H1 (cell line): ENCODE data around the gene SLC8B1. TPM values are rescaled to one million over a fixed set of nuclear protein-coding genes. Genes with fewer than 3 reads are reported as not detected.

Experiments
- CTCF ChIA-PET: fragments of 300-600 bp; sonication (Branson Sonifier 250); formaldehyde crosslinking; loops from one replicate; lab custom pipeline; 2021; ENCODE audit not compliant: partially characterized antibody; lab: Charles Lee
- POLR2A ChIA-PET: fragments of 300-600 bp; sonication (Branson Sonifier 250); formaldehyde crosslinking; loops from one replicate; lab custom pipeline; 2021; ENCODE audit warnings: inconsistent platforms; ENCODE audit not compliant: partially characterized antibody; lab: Charles Lee
- DNase-seq, 2 experiments: peaks; one replicate each; pipeline versions ENCODE4 v3.0.0 to v3.0.0-alpha.2; 2010 to 2022; ENCODE audit warnings: low spot score in 2 of 2, low read depth in 1 of 2, mixed read lengths in 1 of 2
- FAIRE-seq: peaks from 2 replicates; lab custom pipeline; 2011; peaks lifted over from hg19 to GRCh38; lab: Jason Lieb, UNC
- H2AFZ ChIP-seq: 2 replicates; pipeline ENCODE4 v1.8.1; 2012; ENCODE audit warnings: low read length, inconsistent platforms
- H2AK5ac ChIP-seq: 2 replicates; pipeline ENCODE4 v1.6.1; 2013; ENCODE audit warnings: low read depth, low read length
- H2BK120ac ChIP-seq: replicated peaks from 2 replicates; pipeline ENCODE3; 2013; ENCODE audit warnings: low read depth, low read length, inconsistent platforms
- H2BK12ac ChIP-seq: 2 replicates; pipeline ENCODE4 v1.6.1; 2013; ENCODE audit warnings: low read depth, low read length
- H2BK15ac ChIP-seq: 2 replicates; pipeline ENCODE4 v1.6.1; 2013; ENCODE audit warnings: low read length
- H2BK20ac ChIP-seq: 2 replicates; pipeline ENCODE4 v1.6.1; 2013; ENCODE audit warnings: low read length
- H2BK5ac ChIP-seq: 2 replicates; pipeline ENCODE4 v1.6.1; 2013; ENCODE audit warnings: low read depth, low read length
- H3K14ac ChIP-seq: 2 replicates; pipeline ENCODE4 v1.6.1; 2013; ENCODE audit warnings: inconsistent platforms; ENCODE audit not compliant: insufficient read length
- H3K18ac ChIP-seq: 2 replicates; pipeline ENCODE4 v1.6.1; 2013; ENCODE audit warnings: low read length; ENCODE audit errors: extremely low read depth
- H3K23ac ChIP-seq: 2 replicates; pipeline ENCODE4 v1.6.1; 2013; ENCODE audit warnings: inconsistent platforms; ENCODE audit not compliant: insufficient read length
- H3K23me2 ChIP-seq: 2 replicates; pipeline ENCODE4 v1.6.1; 2013; ENCODE audit warnings: low read depth, low read length
- H3K27ac ChIP-seq: 2 replicates; pipeline ENCODE4 v1.6.1; 2011; ENCODE audit warnings: low read depth, low read length, inconsistent platforms
- H3K27me3 ChIP-seq, 4 experiments: replicated peaks in 1 of 4; 1 replicate in 1 of 4; 2 replicates in 3 of 4; pipeline versions ENCODE4 v1.6.1 to v1.8.1; 2011 to 2013; ENCODE audit warnings: low read length in 3 of 4, mild to moderate bottlenecking in 3 of 4, inconsistent platforms in 2 of 4, mixed read lengths in 2 of 4, moderate library complexity in 1 of 4; ENCODE audit not compliant: control insufficient read depth in 3 of 4, insufficient read depth in 3 of 4; ENCODE audit errors: extremely low read depth in 1 of 4
- H3K36me3 ChIP-seq, 4 experiments: 2 replicates each; pipeline versions ENCODE4 v1.6.1 to v1.8.1; 2011 to 2013; ENCODE audit warnings: mild to moderate bottlenecking in 4 of 4, low read length in 3 of 4, moderate library complexity in 2 of 4, control low read depth in 1 of 4, inconsistent platforms in 1 of 4; ENCODE audit not compliant: insufficient read depth in 4 of 4, control insufficient read depth in 2 of 4
- H3K4ac ChIP-seq: replicated peaks from 2 replicates; pipeline ENCODE3; 2013; ENCODE audit warnings: low read length, low read depth, mixed read lengths, inconsistent platforms; ENCODE audit not compliant: insufficient read length
- H3K4me1 ChIP-seq, 4 experiments: replicated peaks in 1 of 4; 1 replicate in 1 of 4; 2 replicates in 3 of 4; pipeline versions ENCODE4 v1.6.1 to v1.8.1; 2011 to 2013; ENCODE audit warnings: low read length in 3 of 4, inconsistent platforms in 2 of 4, mixed read lengths in 1 of 4; ENCODE audit not compliant: insufficient read depth in 4 of 4, control insufficient read depth in 3 of 4
- H3K4me2 ChIP-seq, 2 experiments: 2 replicates each; pipeline versions ENCODE4 v1.6.1 to v1.8.1; 2011 to 2013; ENCODE audit warnings: low read depth in 2 of 2, low read length in 2 of 2, control low read depth in 1 of 2, inconsistent platforms in 1 of 2, mild to moderate bottlenecking in 1 of 2; ENCODE audit not compliant: insufficient read depth in 1 of 2
- H3K4me3 ChIP-seq, 4 experiments: fragments of 200-600, 300-600 bp in 1 of 4; sonication (generic), shearing (Covaris generic), sonication (Bioruptor Twin) in 1 of 4; 2 replicates each; pipeline versions ENCODE4 v1.5.1 to v1.8.1; 2011 to 2016; ENCODE audit warnings: low read length in 4 of 4, low read depth in 3 of 4, control low read depth in 2 of 4, inconsistent platforms in 2 of 4, mild to moderate bottlenecking in 2 of 4, mixed read lengths in 1 of 4, moderate library complexity in 1 of 4; ENCODE audit not compliant: insufficient read depth in 2 of 4; ENCODE audit errors: extremely low read depth in 1 of 4
- H3K56ac ChIP-seq: replicated peaks from 2 replicates; pipeline ENCODE3; 2013; ENCODE audit warnings: low read depth, mild to moderate bottlenecking, mixed read lengths, low read length, inconsistent platforms; ENCODE audit not compliant: insufficient read length
- H3K79me1 ChIP-seq: 2 replicates; pipeline ENCODE4 v1.6.1; 2013; ENCODE audit warnings: low read depth, low read length, control low read depth
- H3K79me2 ChIP-seq, 2 experiments: 2 replicates each; pipeline versions ENCODE4 v1.6.1 to v1.8.1; 2012 to 2013; ENCODE audit warnings: low read length in 2 of 2, mild to moderate bottlenecking in 2 of 2, inconsistent platforms in 1 of 2; ENCODE audit not compliant: insufficient read depth in 2 of 2, control insufficient read depth in 1 of 2
- H3K9ac ChIP-seq, 4 experiments: replicated peaks in 1 of 4; 1 replicate in 1 of 4; 2 replicates in 3 of 4; pipeline versions ENCODE4 v1.6.1 to v1.8.1; 2011 to 2013; ENCODE audit warnings: low read depth in 3 of 4, low read length in 3 of 4, control low read depth in 2 of 4, mild to moderate bottlenecking in 2 of 4, moderate library complexity in 2 of 4, inconsistent platforms in 1 of 4; ENCODE audit errors: extremely low read depth in 1 of 4
- H3K9me3 ChIP-seq, 2 experiments: 2 replicates each; pipeline versions ENCODE4 v1.6.1 to v1.8.1; 2012 to 2013; ENCODE audit warnings: mild to moderate bottlenecking in 2 of 2, moderate library complexity in 2 of 2, control low read depth in 1 of 2, inconsistent platforms in 1 of 2, low read depth in 1 of 2, low read length in 1 of 2, mixed read lengths in 1 of 2; ENCODE audit not compliant: insufficient read depth in 2 of 2
- H4K20me1 ChIP-seq, 2 experiments: replicated peaks in 1 of 2; 2 replicates each; pipeline versions ENCODE3 to v1.8.1; 2011 to 2013; ENCODE audit warnings: inconsistent platforms in 2 of 2, low read length in 2 of 2, mild to moderate bottlenecking in 1 of 2; ENCODE audit not compliant: insufficient read depth in 2 of 2, control insufficient read depth in 1 of 2
- H4K5ac ChIP-seq: 2 replicates; pipeline ENCODE4 v1.6.1; 2013; ENCODE audit warnings: low read length, low read depth, mixed read lengths, inconsistent platforms; ENCODE audit not compliant: insufficient read length
- H4K8ac ChIP-seq: 2 replicates; pipeline ENCODE4 v1.8.0; 2013; ENCODE audit warnings: mild to moderate bottlenecking, moderate library complexity, low read length, inconsistent platforms; ENCODE audit not compliant: insufficient read depth; ENCODE audit errors: extremely low read depth
- H4K91ac ChIP-seq: replicated peaks from 2 replicates; pipeline ENCODE3; 2013; ENCODE audit warnings: low read length, mixed read lengths, inconsistent platforms; ENCODE audit not compliant: insufficient read length
- BACH1 ChIP-seq: IDR thresholded peaks from 2 replicates; pipeline ENCODE4 v1.6.1; 2012; ENCODE audit warnings: low read length, improper control_type of control experiment
- CHD1 ChIP-seq: IDR thresholded peaks from 2 replicates; pipeline ENCODE4 v1.6.1; 2012; ENCODE audit warnings: low read depth, low read length, improper control_type of control experiment
- GTF2F1 ChIP-seq: IDR thresholded peaks from 2 replicates; pipeline ENCODE4 v1.6.1; 2012; ENCODE audit warnings: low read depth, low read length, improper control_type of control experiment, borderline replicate concordance
- JUND ChIP-seq: IDR thresholded peaks from 2 replicates; pipeline ENCODE4 v1.6.1; 2011; ENCODE audit warnings: mild to moderate bottlenecking, improper control_type of control experiment, low read length
- KDM4A ChIP-seq: IDR thresholded peaks from one replicate; pipeline ENCODE4 v1.7.1; 2012; ENCODE audit warnings: low read depth, mild to moderate bottlenecking, moderate library complexity, low read length, inconsistent platforms; ENCODE audit not compliant: severe bottlenecking
- POLR2A ChIP-seq, 2 experiments: IDR thresholded peaks; 1 replicate in 1 of 2; 2 replicates in 1 of 2; pipeline ENCODE4 v1.6.1; 2011; ENCODE audit warnings: low read depth in 2 of 2, low read length in 2 of 2, mild to moderate bottlenecking in 2 of 2; ENCODE audit errors: control extremely low read depth in 1 of 2
- POLR2AphosphoS5 ChIP-seq: IDR thresholded peaks from 2 replicates; pipeline ENCODE4 v1.6.1; 2011; ENCODE audit warnings: low read depth, low read length
- RAD21 ChIP-seq, 2 experiments: IDR thresholded peaks in 1 of 2; conservative IDR thresholded peaks in 1 of 2; 2 replicates each; pipeline ENCODE4 v1.6.1; 2011; ENCODE audit warnings: low read depth in 2 of 2, low read length in 2 of 2, improper control_type of control experiment in 1 of 2, inconsistent platforms in 1 of 2, mild to moderate bottlenecking in 1 of 2, moderate library complexity in 1 of 2
- RBBP5 ChIP-seq: IDR thresholded peaks from 2 replicates; pipeline ENCODE4 v1.7.1; 2012; ENCODE audit warnings: low read depth, mild to moderate bottlenecking, inconsistent platforms, low read length, moderate library complexity, borderline replicate concordance
- RNF2 ChIP-seq: fragments of 200-900, 300-1000 bp; sonication (generic); IDR thresholded peaks from 2 replicates; pipeline ENCODE4 v1.7.1; 2016; ENCODE audit warnings: borderline replicate concordance, low read depth, mild to moderate bottlenecking, antibody characterized with exemption, low read length; ENCODE audit not compliant: poor library complexity, severe bottlenecking; ENCODE audit errors: missing control alignments
- SIN3A ChIP-seq, 2 experiments: IDR thresholded peaks in 1 of 2; conservative IDR thresholded peaks in 1 of 2; 2 replicates each; pipeline ENCODE4 v1.6.1; 2011 to 2012; ENCODE audit warnings: low read length in 2 of 2, improper control_type of control experiment in 1 of 2, low read depth in 1 of 2, mild to moderate bottlenecking in 1 of 2
- SP4 ChIP-seq: IDR thresholded peaks from 2 replicates; pipeline ENCODE4 v1.6.1; 2012; ENCODE audit warnings: low read length, inconsistent platforms
- SUZ12 ChIP-seq: fragments of 200-600 bp; sonication (generic); IDR thresholded peaks from 2 replicates; pipeline ENCODE4 v1.6.1; 2012; ENCODE audit warnings: mild to moderate bottlenecking, inconsistent platforms, low read length, moderate library complexity, mixed read lengths
- TEAD4 ChIP-seq: IDR thresholded peaks from 2 replicates; pipeline ENCODE4 v1.6.1; 2012; ENCODE audit warnings: low read depth, low read length, inconsistent platforms, mixed read lengths
- WGBS, 2 experiments: shearing (Covaris generic) in 1 of 2; methylation state at CpG; one replicate each; pipeline versions ENCODE4 v1.1.6 to v1.1.7; 2013 to 2015; ENCODE audit warnings: low lambda C conversion rate in 2 of 2, mixed read lengths in 2 of 2, inconsistent platforms in 1 of 2, low coverage in 1 of 2, missing lambda C conversion rate in 1 of 2; ENCODE audit not compliant: insufficient replicate concordance in 2 of 2, insufficient coverage in 1 of 2, insufficient read length in 1 of 2; ENCODE audit errors: extremely low coverage in 1 of 2, missing lambda C conversion rate in 1 of 2; 5-methylcytosine and 5-hydroxymethylcytosine counted together
- polyA plus RNA-seq, 7 experiments: library from polyadenylated mRNA; depleted of rRNA in 3 of 7; stranded (reverse) in 5 of 7; unstranded in 2 of 7; fragments of >200 nt in 5 of 7; fragments of 200-250 nt in 2 of 7; gene quantifications; 1 replicate in 5 of 7; 2 replicates in 1 of 7; 4 replicates in 1 of 7; pipeline versions ENCODE4 v1.2.1 to v1.2.3, GENCODE V29; 2011 to 2013; ENCODE audit warnings: missing spikeins in 2 of 7, mixed read lengths in 2 of 7
- total RNA-seq: library from RNA; stranded (reverse); fragmentation: NEBNext Ultra II Directional; extraction: Animal tissue kit (Norgen Biotek cat#: 25700); gene quantifications from 2 replicates; pipeline ENCODE4 v1.2.1, GENCODE V29; 2021

SLC8B1 gene
- total and polyA plus RNA-seq, 2 of the 8 experiments (the other 6 are each of a cell fraction or from before 2014, with no cell fraction given) = 11.2 to 19.1 TPM

DNA sequence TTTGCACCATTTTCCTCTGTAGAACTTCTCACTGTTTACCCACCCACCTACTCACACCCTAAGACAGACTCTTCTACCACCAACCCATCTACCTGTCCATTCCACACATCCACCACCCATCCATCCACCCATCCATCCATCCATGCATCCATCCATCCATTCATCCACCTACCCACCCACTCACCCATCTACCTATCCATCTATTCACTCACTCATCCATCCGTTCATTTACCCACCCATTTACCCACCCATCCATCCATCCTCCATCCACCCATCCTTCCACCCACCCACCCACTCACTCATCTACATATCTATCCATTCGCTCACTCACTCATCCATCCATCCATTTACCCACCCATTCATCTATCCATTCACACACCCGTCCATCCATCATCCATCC, 38.5 kb upstream of the SLC8B1 start:
- Histone ChIP-seq H2BK12ac (no peak overlapping the region), H2BK5ac (no peak overlapping the region), H3K56ac (peak overlapping the region; percentile 92), H2BK120ac (no peak overlapping the region), H4K20me1 (peaks cover 2 to 7% of the 10 kb centered on the region in 2 experiments)
- TF ChIP-seq BACH1 = no peak
- no peak for TF ChIP-seq RAD21 (IDR thresholded peaks at IDR 0.05 in 1 of 2, conservative IDR thresholded peaks at IDR 0.05 in 1 of 2; ENCODE audit: low read depth in 2 of 2, low read length in 2 of 2)
- no peak for TF ChIP-seq JUND
- no peak for TF ChIP-seq RNF2
- TF ChIP-seq GTF2F1 = no peak
- TF ChIP-seq POLR2AphosphoS5 = no peak
- TF ChIP-seq CHD1 = no peak
- no peak for TF ChIP-seq SIN3A (conservative IDR thresholded peaks at IDR 0.05 in 1 of 2, IDR thresholded peaks at IDR 0.05 in 1 of 2; ENCODE audit: low read depth in 1 of 2, low read length in 2 of 2)
- no peak for TF ChIP-seq RBBP5
- no peak for TF ChIP-seq SUZ12
- TF ChIP-seq TEAD4 = no peak
- no peak for TF ChIP-seq POLR2A (IDR thresholded peaks at IDR 0.05; ENCODE audit: control extremely low read depth in 1 of 2, low read depth in 2 of 2, low read length in 2 of 2)
- TF ChIP-seq KDM4A = no peak
- TF ChIP-seq SP4 = no peak
- TF ChIP-seq, all 59 proteins: peak for 0
- H2BK15ac ChIP-seq = no peak overlapping the region
- CTCF ChIA-PET = no interaction called here
- H3K27me3 ChIP-seq = no peaks in the 10 kb centered on the region
- POLR2A ChIA-PET = no interaction called here
- DNase-seq (no peak), FAIRE-seq (no peak)
- H3K4me2 ChIP-seq = no peak overlapping the region
- H4K8ac ChIP-seq = no peak overlapping the region
- H3K79me2 ChIP-seq = no peaks in the 10 kb centered on the region
- peaks cover 4% of the 10 kb centered on the region; the same call in 1 of the 2 replicates for H3K79me1 ChIP-seq
- no peak overlapping the region for H4K91ac ChIP-seq
- no peak overlapping the region for H3K18ac ChIP-seq
- no peak overlapping the region for H3K9ac ChIP-seq
- H2AK5ac ChIP-seq = no peak overlapping the region
- H4K5ac ChIP-seq = no peak overlapping the region
- H3K27ac ChIP-seq = no peak overlapping the region
- H3K4me1 ChIP-seq = no peaks in the 10 kb centered on the region
- no peak overlapping the region for H3K14ac ChIP-seq
- no peak overlapping the region for H3K4ac ChIP-seq
- no peak overlapping the region for H3K23ac ChIP-seq
- no peak overlapping the region for H3K4me3 ChIP-seq
- H3K9me3 ChIP-seq = no peaks in the 10 kb centered on the region
- H2BK20ac ChIP-seq = no peak overlapping the region
- peaks cover 5% of the 10 kb centered on the region; the same call in 1 of the 2 replicates for H3K23me2 ChIP-seq
- no peak overlapping the region for H2AFZ ChIP-seq
- peaks cover 0 to 7% (median 0%) of the 10 kb centered on the region in 4 experiments; a peak in 5 of 8 replicates for H3K36me3 ChIP-seq
- WGBS, 2 experiments = 80 to 100% methylated on average over 2 to 3 of the region's 3 CpGs
